ENCODE results near the gene C19orf47. TPM values are rescaled to one million over a fixed set of nuclear protein-coding genes. Genes with fewer than 3 reads are reported as not detected.
"Not testable (repeated sequence)": the region's sequence is repeated elsewhere in the genome, so short reads cannot be mapped to it uniquely, and the experiment has no call there.

C19orf47 gene
- total RNA-seq, 1 donor from 2014 or later: 15.2 TPM

DNA sequence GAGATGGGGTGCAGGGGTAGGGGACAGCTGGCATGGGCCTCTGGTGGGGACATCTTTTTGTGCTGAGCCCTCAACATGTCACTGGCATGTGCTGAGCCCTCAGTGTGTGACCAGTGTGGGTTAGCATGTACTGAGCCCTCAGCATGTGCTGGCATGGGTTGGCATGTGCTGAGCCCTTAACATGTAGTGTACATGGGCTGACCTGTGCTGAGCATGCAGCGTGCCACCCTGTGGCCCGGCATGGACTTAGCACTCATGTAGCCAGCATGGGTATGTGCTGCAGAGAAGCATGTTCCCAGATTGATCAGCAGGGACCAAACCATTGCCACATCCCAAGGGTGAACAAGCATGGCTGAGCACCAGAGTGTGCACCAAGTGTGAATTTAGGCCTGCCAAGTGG lies 30.3 kb upstream of the C19orf47 start:
- no peak for DNase-seq (ENCODE audit: low spot score)
- no peak for ATAC-seq
- intact Hi-C loops (cut with DNase I): loop anchor here (5.0 kb wide), 1 partner anchor 796 kb away; no protein-coding TSS in a partner anchor

GRCh38 chr19:40377876-40378385 lies 29.7 kb upstream of the C19orf47 start:
- no peak for DNase-seq (ENCODE audit: low spot score)
- ATAC-seq: no peak
- intact Hi-C loops (cut with DNase I): loop anchor here (5.0 kb wide), 1 partner anchor 796 kb away; no protein-coding TSS in a partner anchor

GRCh38 chr19:40376286-40376862 lies 28.2 kb upstream of the C19orf47 start:
- no peak for DNase-seq (ENCODE audit: low spot score)
- intact Hi-C loops (cut with DNase I): loop anchor here (5.0 kb wide), 1 partner anchor 794 kb away; no protein-coding TSS in a partner anchor
- peak; percentile 8 for ATAC-seq

DNA sequence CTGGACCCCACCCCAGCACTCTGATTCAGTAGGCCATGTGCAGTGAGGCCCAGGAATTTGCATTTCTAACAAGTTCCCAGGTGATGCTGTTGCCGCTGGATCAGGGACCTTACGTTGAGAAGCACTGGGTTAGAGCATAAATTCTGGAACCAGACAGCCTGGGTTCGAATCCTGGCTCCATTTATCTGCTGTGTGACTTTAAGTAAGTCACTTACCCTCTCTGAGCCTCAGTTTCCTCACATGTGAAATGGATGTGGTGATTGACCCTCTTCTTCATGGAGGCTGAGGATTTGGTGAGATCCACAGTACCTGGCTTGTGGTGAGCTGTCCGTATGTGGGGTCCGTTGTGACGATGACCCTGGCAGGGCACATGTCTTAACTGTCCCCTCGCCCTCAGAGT lies 25.9 kb upstream of the C19orf47 start:
- DNase-seq (ENCODE audit: low spot score) (no peak), ATAC-seq (no peak)
- intact Hi-C loops (cut with DNase I): no loop called here

- intact Hi-C loops (cut with DNase I): no loop called here
Measured at GRCh38 chr19:40371802-40372122, 23.6 kb upstream of the C19orf47 start.

DNA sequence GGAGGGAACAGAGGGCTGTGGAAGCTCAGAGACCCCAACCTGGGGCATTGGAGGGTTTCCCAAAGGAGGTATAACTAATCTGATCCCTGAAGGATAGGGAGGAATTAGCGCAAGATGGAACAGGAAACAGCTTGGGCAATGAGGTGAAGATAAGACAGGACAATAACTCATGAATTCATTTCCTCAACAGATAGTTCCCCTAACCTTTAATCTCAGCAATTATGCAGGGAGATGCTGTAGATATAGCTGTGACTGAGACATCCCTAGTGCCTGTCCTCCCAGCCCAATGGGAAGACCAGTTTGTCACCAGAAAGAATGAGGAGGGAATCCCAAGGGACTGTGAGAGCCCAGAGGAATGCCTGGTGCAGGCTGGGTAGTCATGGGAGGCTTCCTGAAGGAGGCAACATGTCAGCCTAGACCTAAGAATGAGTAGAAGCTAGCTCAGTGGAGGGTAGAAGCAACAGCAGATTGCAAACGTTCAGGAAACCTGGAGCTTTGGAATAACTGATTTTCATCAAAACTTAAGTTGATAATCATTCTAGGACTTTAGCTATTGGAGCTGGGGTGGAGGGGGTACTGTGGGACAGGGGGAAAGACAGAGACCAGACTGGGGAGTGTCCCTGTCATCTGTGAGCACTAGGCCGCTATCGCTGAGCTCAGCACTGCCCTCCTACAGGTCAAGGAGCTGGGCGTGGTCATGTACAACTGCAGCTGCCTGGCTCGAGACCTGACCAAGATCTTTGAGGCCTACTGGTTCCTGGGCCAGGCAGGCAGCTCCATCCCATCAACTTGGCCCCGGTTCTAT lies 23.0 kb upstream of the C19orf47 start:
- no peak for ATAC-seq
- intact Hi-C loops (cut with DNase I): no loop called here
- DNase-seq (ENCODE audit: low spot score): no peak

More at GRCh38 chr19:40371802-40372122, 23.6 kb upstream of the C19orf47 start:
- ATAC-seq (no peak), DNase-seq (ENCODE audit: low spot score) (no peak)

DNA sequence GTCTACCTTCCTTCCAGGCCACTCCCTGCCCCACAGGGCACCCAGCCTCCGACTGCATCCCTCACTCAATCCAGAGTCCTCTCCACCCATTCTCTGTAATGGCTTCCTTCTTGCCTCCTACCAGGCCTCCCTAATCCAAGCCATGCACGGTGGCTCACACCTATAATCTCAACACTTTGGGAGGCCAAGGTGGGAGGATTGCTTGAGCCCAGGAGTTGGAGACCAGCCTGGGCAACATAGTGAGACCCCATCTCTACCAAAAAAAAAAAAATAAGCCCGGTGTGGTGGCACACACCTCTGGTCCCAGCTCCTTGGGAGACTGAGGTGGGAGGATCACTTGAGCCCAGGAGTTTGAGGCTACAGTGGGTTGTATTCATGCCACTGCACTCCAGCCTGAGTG lies 22.1 kb upstream of the C19orf47 start:
- DNase-seq (ENCODE audit: low spot score); ATAC-seq; intact Hi-C loops (cut with DNase I): not testable (repeated sequence)

- no peak for ATAC-seq
- DNase-seq (ENCODE audit: low spot score): no peak
- intact Hi-C loops (cut with DNase I): no loop called here
Measured at GRCh38 chr19:40369797-40370196, 21.6 kb upstream of the C19orf47 start.

DNA sequence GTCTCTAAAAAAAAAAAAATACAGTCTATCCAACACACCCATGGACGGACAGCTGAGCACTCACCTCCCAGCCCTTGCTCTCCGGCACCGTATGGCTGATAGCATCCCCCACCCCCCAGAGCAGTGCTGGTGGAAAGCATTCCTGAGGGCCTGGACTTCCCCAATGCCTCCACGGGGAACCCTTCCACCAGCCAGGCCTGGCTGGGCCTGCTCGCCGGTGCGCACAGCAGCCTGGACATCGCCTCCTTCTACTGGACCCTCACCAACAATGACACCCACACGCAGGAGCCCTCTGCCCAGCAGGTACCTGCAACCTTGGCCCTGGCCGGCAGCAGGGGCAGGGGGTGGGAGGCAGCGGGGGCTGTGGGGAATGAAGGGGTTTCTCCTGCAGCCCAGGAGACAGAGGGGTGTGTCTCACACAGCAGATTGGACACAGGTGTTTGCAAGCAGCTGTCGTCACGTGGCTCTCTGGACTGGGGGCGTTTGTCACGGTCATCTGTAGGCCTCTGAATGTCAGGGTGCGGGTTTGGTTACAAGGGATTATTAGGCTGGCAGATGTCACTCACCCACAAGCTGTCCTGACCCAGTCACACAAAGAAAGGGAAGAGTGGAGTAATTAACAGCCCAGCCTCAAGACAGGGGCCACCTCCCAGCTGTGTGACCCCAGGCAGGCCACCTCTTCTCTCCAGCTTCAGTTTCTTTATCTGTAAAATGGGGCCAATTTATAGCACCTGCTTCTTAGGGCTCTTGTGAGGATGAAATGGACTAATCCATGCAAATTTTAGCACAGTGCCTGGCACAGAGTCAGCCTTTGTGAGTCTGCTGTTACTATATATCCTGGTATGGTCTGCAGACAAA lies 19.6 kb upstream of the C19orf47 start:
- intact Hi-C loops (cut with DNase I): no loop called here

DNA sequence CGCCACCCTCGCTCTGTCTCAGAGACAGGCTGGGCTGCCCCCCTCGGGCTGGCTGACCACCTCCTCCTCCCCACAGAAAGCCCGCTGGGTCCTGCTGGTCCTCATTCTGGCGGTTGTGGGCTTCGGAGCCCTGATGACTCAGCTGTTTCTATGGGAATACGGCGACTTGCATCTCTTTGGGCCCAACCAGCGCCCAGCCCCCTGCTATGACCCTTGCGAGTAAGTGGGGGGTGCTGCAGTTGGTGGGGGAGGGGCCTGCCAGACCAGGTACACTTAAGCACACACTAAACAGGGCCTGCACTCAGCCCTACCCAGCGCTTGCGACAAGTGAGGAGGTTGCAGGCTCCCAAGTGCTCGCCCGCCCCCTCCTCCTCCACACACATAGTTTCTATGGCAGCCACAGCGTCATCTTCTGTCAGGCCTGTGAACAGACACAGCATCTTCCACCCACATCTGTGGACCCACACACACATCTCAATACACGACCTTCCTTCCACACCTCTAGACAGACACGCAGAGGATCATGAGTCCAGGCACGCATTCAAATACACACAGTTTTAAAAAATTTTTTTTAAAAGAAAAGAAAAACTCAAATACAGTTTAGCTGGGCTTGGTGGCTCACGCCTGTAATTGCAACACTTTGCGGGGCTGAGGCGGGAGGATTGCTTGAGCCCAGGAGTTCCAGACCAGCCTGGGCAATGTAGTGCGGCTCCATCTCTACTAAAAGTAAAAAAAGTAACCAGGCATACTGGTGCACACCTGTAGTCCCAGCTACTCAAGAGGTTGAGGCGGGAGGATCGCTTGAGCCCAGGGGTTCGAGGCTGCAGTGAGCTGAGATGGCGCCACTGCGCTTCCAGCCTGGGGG lies 18.7 kb upstream of the C19orf47 start:
- intact Hi-C loops (cut with DNase I): no loop called here
- DNase-seq (ENCODE audit: low spot score) (no peak), ATAC-seq (no peak)

More for the DNA sequence above, 19.6 kb upstream of the C19orf47 start:
- no peak for DNase-seq (ENCODE audit: low spot score)
- ATAC-seq: no peak

DNA sequence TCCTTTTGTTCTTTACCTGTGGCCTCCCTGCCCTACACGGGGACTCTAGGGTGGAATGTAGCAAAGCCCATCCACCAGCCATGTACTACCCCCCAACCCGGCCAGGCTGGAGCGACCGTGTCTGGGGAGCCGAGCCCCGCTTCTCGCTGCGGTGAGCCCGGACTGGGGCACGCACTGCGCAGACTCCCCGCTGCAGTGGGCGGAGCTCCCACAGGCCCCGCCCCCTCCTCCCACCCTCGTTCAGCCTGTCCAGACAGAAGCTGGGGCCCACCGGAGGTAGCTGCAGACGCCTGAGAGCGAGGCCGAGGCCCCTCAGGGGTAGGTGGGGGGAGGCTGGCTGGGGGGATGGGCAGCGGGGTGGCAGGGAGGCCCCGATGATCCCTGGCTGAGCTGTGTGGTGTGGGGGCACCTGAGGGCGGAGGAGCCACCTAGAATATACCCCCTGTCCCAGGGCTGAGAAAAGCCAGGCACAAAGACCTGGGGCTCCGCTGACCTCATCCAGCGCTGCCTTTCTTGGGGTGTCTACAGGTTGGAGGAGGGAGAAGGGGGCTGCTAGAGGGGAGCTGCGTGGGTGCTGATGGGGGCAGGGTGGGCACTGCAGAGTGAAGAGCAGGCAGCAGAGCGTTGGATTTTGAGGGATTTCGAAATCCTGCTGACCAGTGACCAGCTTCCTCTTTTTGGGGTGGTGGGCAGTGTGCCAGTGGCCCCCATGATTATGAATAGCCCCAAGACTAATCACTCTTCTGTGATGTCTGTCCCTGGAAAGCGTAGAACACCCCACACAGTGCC lies 17.6 kb upstream of the C19orf47 start:
- intact Hi-C loops (cut with DNase I): no loop called here
- DNase-seq (ENCODE audit: low spot score): peak; percentile 86
- peak; percentile 91 for ATAC-seq

DNA sequence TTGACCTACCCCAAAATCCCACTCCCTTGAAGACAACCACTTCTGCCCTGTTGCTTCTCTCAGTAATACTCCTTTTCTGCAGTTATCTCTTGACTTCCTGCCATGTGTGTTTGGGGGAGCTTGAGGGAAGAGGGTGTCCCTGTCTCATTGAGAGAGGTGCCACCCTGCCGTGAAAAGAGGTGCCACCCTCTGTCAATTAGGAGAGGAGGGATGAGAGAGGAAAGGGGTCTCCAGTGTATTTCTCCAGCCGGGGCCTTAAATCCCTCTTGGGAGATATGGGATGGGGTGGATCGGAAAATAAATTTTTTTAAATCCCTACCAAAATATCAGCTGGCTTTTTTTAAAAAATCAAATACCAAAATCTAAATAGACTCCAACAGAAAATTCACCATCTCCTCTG lies 16.8 kb upstream of the C19orf47 start:
- intact Hi-C loops (cut with DNase I): no loop called here
- no peak for DNase-seq (ENCODE audit: low spot score)
- ATAC-seq: no peak

- DNase-seq (ENCODE audit: low spot score) (no peak), ATAC-seq (no peak)
- intact Hi-C loops (cut with DNase I): no loop called here
Measured at GRCh38 chr19:40363069-40363468, 14.9 kb upstream of the C19orf47 start.

DNA sequence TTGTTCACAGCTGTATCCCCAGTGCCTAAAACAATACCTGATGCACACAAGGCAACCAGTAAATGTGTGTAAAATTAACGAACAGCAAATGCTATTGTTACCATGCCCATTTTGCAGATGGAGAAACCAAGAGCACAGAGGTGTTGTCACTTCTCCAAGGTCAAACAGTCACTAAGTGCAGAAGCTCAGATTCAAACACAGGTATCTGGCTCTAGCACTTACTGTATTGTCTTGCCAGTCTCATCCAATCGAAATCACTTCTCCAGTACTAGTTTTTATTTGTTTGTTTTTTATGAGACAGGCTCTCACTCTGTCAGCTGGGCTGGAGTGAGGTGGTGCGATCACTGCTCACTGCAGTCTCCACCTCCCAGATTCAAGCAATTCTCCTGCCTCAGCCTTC lies 14.0 kb upstream of the C19orf47 start:
- ATAC-seq: no peak
- DNase-seq (ENCODE audit: low spot score): no peak
- intact Hi-C loops (cut with DNase I): no loop called here

DNA sequence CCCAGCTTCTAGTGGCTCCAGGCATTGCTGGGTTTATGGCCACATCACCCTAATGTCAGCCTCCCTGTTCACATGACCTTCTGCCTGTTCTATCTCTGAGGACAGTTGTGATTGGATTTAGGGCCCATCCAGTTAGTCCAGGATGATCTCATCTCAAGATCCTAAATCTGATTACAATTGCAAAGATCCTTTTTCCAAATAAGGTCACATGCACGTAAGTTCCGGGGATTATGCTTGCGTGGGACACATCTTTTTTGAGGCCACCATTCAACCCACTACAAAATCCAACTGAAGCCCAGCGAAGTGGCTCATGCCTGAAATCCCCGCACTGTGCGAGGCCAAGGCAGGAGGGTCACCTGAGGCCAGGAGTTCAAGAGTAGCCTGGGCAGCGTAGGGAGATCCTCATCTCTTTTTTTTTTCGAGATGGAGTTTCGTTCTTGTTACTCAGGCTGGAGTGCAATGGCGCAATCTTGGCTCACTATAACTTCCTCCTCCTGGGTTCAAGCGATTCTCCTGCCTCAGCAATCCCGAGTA lies 12.6 kb upstream of the C19orf47 start:
- ATAC-seq (no peak), DNase-seq (ENCODE audit: low spot score) (no peak)
- intact Hi-C loops (cut with DNase I): no loop called here

- DNase-seq (ENCODE audit: low spot score) (no peak), ATAC-seq (no peak)
- intact Hi-C loops (cut with DNase I): no loop called here
Measured at GRCh38 chr19:40360020-40360707, 12.0 kb upstream of the C19orf47 start.

DNA sequence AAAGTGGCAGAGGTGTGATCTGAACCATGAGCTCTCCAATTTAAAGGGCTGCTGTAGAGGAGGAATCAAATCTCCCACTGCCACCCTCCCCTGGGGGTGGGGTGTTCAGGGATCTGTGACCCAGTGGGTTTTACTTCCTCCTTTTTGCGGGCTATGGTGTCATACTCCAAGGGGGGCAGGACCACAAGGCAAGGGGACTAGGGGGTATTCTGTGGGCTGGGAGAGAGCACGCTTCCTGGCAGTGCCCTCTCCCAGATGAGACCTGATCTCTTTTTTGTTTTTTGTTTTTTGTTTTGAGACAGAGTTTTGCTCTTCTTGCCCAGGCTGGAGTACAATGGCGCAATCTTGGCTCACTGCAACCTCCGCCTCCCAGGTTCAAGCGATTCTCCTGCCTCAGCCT lies 10.6 kb upstream of the C19orf47 start:
- peak; percentile 79 for ATAC-seq
- DNase-seq (ENCODE audit: low spot score): no peak
- intact Hi-C loops (cut with DNase I): no loop called here

Data from sciatic nerve (tissue), 2 donors.